Jurkat, Clone E6-1 (cell line): ENCODE results near the gene ZNF692. TPM values are rescaled to one million over a fixed set of nuclear protein-coding genes. Genes with fewer than 3 reads are reported as not detected.
A peak's percentile ranks its signal among the peaks of the same experiment; 100 is the strongest.
"Not testable (repeated sequence)": the region's sequence is repeated elsewhere in the genome, so short reads cannot be mapped to it uniquely, and the experiment has no call there.

Experiments
- DNase-seq: peaks from one replicate; pipeline ENCODE4 v3.0.0-alpha.2; 2011; ENCODE audit warnings: low read depth, low spot score
- H3K4me3 ChIP-seq: 2 replicates; pipeline ENCODE4 v1.5.1; 2011; ENCODE audit warnings: mild to moderate bottlenecking, low read length, control low read depth, moderate library complexity
- polyA plus RNA-seq: library from polyadenylated mRNA; unstranded; fragments of >200 nt; gene quantifications from one replicate; pipeline ENCODE4 v1.2.1, GENCODE V29; 2012; ENCODE audit warnings: missing spikeins; ENCODE audit not compliant: insufficient read length, insufficient read depth

ZNF692 gene
- polyA plus RNA-seq = 80.0 TPM

- peak within 1 kb of the TSS; percentile 84 for H3K4me3 ChIP-seq
- DNase-seq = peak; percentile 95
Measured at GRCh38 chr1:248858891-248859889, at the start of gene ZNF692. Gene ZNF692 (minus strand): TSS chr1:248859085. CDS start chr1:248858309, 776 bp downstream.

GRCh38 chr1:248906753-248907661 is 48.1 kb upstream of the ZNF692 start:
- no peak for DNase-seq

GRCh38 chr1:248906009-248906752 is 47.3 kb upstream of the ZNF692 start, which contains the start of gene PGBD2:
Gene PGBD2 (plus strand): TSS chr1:248906235. CDS start chr1:248913863, 7,628 bp downstream.
- peak; percentile 85 for DNase-seq
- H3K4me3 ChIP-seq = peak within 1 kb of the TSS; percentile 74

More at GRCh38 chr1:248906753-248907661, 48.1 kb upstream of the ZNF692 start:
- peak overlapping the region; percentile 67 for H3K4me3 ChIP-seq

GRCh38 chr1:248905662-248906008 is 46.8 kb upstream of the ZNF692 start:
- no peak for DNase-seq
- H3K4me3 ChIP-seq = peak overlapping the region; percentile 74

- no peak overlapping the region for H3K4me3 ChIP-seq
- no peak for DNase-seq
Measured at GRCh38 chr1:248904437-248905216, 45.7 kb upstream of the ZNF692 start.

- no peak overlapping the region for H3K4me3 ChIP-seq
Measured at GRCh38 chr1:248901578-248901977, 42.7 kb upstream of the ZNF692 start.

GRCh38 chr1:248900637-248901036 is 41.8 kb upstream of the ZNF692 start:
- DNase-seq = no peak
- H3K4me3 ChIP-seq = no peak overlapping the region

More at GRCh38 chr1:248901578-248901977, 42.7 kb upstream of the ZNF692 start:
- DNase-seq = no peak

GRCh38 chr1:248897412-248898337 is 38.8 kb upstream of the ZNF692 start:
- DNase-seq = no peak
- H3K4me3 ChIP-seq = no peak overlapping the region

- no peak overlapping the region for H3K4me3 ChIP-seq
- no peak for DNase-seq
Measured at GRCh38 chr1:248894837-248895236, 36.0 kb upstream of the ZNF692 start.

- no peak overlapping the region for H3K4me3 ChIP-seq
- DNase-seq = no peak
Measured at GRCh38 chr1:248892590-248892989, 33.7 kb upstream of the ZNF692 start.

GRCh38 chr1:248891758-248892157 is 32.9 kb upstream of the ZNF692 start:
- no peak overlapping the region for H3K4me3 ChIP-seq
- no peak for DNase-seq

GRCh38 chr1:248890549-248891498 is 31.9 kb upstream of the ZNF692 start:
- no peak for DNase-seq
- H3K4me3 ChIP-seq = no peak overlapping the region

GRCh38 chr1:248889914-248890243 is 31.0 kb upstream of the ZNF692 start:
- DNase-seq, H3K4me3 ChIP-seq: not testable (repeated sequence)

GRCh38 chr1:248886237-248886895 is 27.5 kb upstream of the ZNF692 start:
- no peak overlapping the region for H3K4me3 ChIP-seq
- DNase-seq = no peak

GRCh38 chr1:248885646-248886045 is 26.8 kb upstream of the ZNF692 start:
- no peak overlapping the region for H3K4me3 ChIP-seq
- no peak for DNase-seq
